Psoas muscle (tissue), 8 donors: Measurements from ENCODE around the gene MYL3. TPM values are rescaled to one million over a fixed set of nuclear protein-coding genes. Genes with fewer than 3 reads are reported as not detected.
"Not testable (repeated sequence)": the region's sequence is repeated elsewhere in the genome, so short reads cannot be mapped to it uniquely, and the experiment has no call there.

Experiments
- ATAC-seq, 4 donors: fragments of 200-7000 bp; cut with Tn5 transposase; one replicate each; pipeline ENCODE4 v1.9.1; 2020; ENCODE audit warnings: moderate library complexity in 3 of 4, mild to moderate bottlenecking in 2 of 4
- DNase-seq, 2 donors: peaks; one replicate each; pipeline ENCODE4 v3.0.0-alpha.2; 2020
- H3K27ac ChIP-seq: fragments of 200-600 bp; one replicate; pipeline ENCODE4 v1.8.0; 2022
- H3K27me3 ChIP-seq, 3 donors: fragments of 200-600 bp in 1 of 3; one replicate each; pipeline versions ENCODE4 v1.6.1 to v1.8.0; 2013 to 2022; ENCODE audit warnings: low read length in 2 of 3, mild to moderate bottlenecking in 2 of 3, moderate library complexity in 1 of 3; ENCODE audit not compliant: insufficient read depth in 3 of 3
- H3K36me3 ChIP-seq, 2 donors: fragments of 200-600 bp in 1 of 2; one replicate each; pipeline versions ENCODE4 v1.6.1 to v1.8.0; 2013 to 2022; ENCODE audit warnings: low read depth in 1 of 2, mild to moderate bottlenecking in 1 of 2, moderate library complexity in 1 of 2; ENCODE audit not compliant: insufficient read depth in 1 of 2
- H3K4me1 ChIP-seq: fragments of 200-600 bp; one replicate; pipeline ENCODE4 v1.8.0; 2022
- H3K4me3 ChIP-seq: fragments of 200-600 bp; one replicate; pipeline ENCODE4 v1.8.0; 2022; ENCODE audit warnings: mild to moderate bottlenecking
- H3K9me3 ChIP-seq: fragments of 200-600 bp; one replicate; pipeline ENCODE4 v1.8.0; 2022
- WGBS, 3 donors: extraction: QIAGEN DNeasy Blood & Tissue Kit; methylation state at CpG; one replicate each; pipeline versions ENCODE4 v1.1.6 to v1.1.7; 2013; 5-methylcytosine and 5-hydroxymethylcytosine counted together
- intact Hi-C, 2 donors: fragments of 100-400 bp; cut with DNase I; formaldehyde crosslinking; loops; one replicate each; pipeline versions ENCODE4 v1.11.0 to v1.14.2; 2022
- polyA plus RNA-seq, 3 donors: library from polyadenylated mRNA; stranded (reverse); fragments of 200-250 nt; gene quantifications; one replicate each; pipeline ENCODE4 v1.2.3, GENCODE V29; 2013
- total RNA-seq, 4 donors: library from RNA; stranded (reverse); fragmentation: NEBNext Ultra II Directional in 2 of 4; extraction: Animal tissue kit (Norgen Biotek cat#: 25700) in 2 of 4; gene quantifications; one replicate each; pipeline versions ENCODE4 v1.2.1 to v1.2.4, GENCODE V29; 2021 to 2023
- TF ChIP-seq, protein P1 (sequence below): fragments of 200-600 bp; IDR thresholded peaks from one replicate; pipeline ENCODE4 v1.8.0; 2022; ENCODE audit warnings: antibody characterized with exemption
- donor health status: healthy with polysubstance abuse.
- donor health status: DM: no; HTN: no; CAD: no; lungs with moderate emphysema.
- donor health status: Bipolar disorder and iron deficiency.
- donor health status: healthy.
- donor health status: DM: yes; HTN: yes; CAD: no.
- donor health status: DM: no; HTN: no; CAD: no.
- donor health status: DM: no; HTN: no; CAD: no.
- donor health status: DM: yes; HTN: yes; CAD: no.

The MYL3 gene
- total and polyA plus RNA-seq, 7 donors, result 395 to 3,091 (median 1,482) TPM

DNA sequence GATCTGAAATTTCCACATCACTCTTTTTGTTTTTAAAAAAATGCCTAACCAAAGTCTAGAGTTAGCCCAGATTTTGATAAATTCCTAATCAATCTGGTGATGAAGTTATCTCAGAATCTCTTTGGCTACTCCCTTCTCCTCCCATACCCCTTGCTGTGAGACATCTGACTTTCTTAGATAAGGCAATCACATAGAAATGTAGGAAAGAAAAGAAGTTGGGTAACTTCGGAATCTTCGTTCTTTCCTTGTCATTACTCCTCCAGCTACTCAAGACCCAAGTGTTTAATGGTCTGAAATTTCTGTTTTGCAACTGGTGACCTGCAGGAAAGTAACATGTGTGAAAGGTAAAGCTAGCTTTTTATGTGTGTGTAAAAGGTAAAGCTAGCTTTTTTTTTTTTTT lies 37.8 kb downstream of the MYL3 start:
- WGBS, 3 donors, result 93 to 94% (median 94%) methylated on average over 2 of the region's 2 CpGs
- H3K9me3 ChIP-seq, result no peaks in the 10 kb centered on the region
- ATAC-seq (no peak), DNase-seq (no peak)
- TF ChIP-seq, protein P1, sequence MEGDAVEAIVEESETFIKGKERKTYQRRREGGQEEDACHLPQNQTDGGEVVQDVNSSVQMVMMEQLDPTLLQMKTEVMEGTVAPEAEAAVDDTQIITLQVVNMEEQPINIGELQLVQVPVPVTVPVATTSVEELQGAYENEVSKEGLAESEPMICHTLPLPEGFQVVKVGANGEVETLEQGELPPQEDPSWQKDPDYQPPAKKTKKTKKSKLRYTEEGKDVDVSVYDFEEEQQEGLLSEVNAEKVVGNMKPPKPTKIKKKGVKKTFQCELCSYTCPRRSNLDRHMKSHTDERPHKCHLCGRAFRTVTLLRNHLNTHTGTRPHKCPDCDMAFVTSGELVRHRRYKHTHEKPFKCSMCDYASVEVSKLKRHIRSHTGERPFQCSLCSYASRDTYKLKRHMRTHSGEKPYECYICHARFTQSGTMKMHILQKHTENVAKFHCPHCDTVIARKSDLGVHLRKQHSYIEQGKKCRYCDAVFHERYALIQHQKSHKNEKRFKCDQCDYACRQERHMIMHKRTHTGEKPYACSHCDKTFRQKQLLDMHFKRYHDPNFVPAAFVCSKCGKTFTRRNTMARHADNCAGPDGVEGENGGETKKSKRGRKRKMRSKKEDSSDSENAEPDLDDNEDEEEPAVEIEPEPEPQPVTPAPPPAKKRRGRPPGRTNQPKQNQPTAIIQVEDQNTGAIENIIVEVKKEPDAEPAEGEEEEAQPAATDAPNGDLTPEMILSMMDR, result no peak
- H3K36me3 ChIP-seq, result peaks cover 0 to 12% of the 10 kb centered on the region in 2 donors
- no peak overlapping the region for H3K4me3 ChIP-seq
- intact Hi-C loops, result no loop called here
- no peak overlapping the region for H3K27ac ChIP-seq
- no peaks in the 10 kb centered on the region for H3K27me3 ChIP-seq
- no peaks in the 10 kb centered on the region for H3K4me1 ChIP-seq

DNA sequence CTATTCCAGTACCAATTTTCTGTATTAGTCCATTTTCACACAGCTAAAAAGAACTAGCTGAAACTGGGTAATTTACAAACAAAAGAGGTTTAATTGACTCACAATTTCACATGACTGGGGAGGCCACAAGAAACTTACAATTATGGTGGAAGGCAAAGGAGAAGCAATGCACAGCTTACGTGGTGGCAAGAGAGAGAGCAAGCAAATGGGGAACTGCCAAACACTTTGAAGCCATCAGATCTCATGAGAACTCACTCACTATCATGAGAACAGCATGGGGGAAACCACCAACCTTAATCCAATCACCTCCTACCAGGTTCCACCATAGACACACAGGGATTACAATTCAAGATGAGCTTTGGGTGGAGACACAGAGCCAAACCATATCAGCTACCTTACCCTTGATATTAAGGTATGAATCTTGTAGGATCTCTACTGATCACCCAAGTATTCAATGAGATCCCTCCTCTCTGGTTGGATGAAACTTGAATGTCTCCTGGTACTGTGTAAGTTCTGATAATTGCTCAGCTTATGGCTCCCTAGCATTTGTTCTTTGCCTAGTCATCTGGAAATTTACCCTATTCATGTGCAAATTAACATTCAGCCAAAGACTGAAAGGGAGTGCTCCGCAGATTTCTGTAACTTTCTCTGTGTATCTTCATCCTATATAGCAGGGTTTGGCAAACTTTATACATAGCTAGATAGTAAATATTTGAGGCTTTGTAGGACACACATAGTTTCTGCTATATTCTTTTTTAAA lies 38.9 kb downstream of the MYL3 start:
- DNase-seq (no peak), ATAC-seq (no peak)
- Histone ChIP-seq H3K36me3 (peaks cover 0 to 12% of the 10 kb centered on the region in 2 donors), H3K4me1 (no peaks in the 10 kb centered on the region), H3K27ac (no peak overlapping the region), H3K9me3 (no peaks in the 10 kb centered on the region), H3K4me3 (no peak overlapping the region), H3K27me3 (no peaks in the 10 kb centered on the region)
- WGBS, 3 donors, result 81 to 92% (median 85%) methylated on average over 2 of the region's 2 CpGs
- intact Hi-C loops, result no loop called here
- TF ChIP-seq, protein P1, result no peak

DNA sequence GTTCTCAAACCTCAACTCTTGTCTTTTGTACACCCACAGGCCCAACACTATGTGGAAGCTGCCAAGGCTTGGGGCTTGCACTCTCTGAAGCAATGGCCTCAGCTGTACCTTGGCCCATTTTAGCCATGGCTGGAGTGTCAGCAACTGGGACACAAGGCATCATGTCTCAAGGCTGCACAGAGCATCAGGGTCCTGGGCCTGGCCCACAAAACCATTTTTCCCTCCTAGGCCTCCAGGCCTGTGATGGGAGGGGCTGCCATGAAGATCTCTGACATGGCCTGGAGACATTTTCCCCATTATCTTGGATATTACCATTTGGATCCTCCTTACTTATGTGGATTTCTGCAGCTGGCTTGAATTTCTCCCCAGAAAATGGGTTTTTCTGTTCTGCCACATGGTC lies 39.9 kb downstream of the MYL3 start:
- H3K9me3 ChIP-seq, DNase-seq, H3K36me3 ChIP-seq, H3K4me3 ChIP-seq, H3K4me1 ChIP-seq, H3K27ac ChIP-seq, intact Hi-C loops, H3K27me3 ChIP-seq: not testable (repeated sequence)
- peak in 1 of 4 donors; percentile 18 for ATAC-seq

DNA sequence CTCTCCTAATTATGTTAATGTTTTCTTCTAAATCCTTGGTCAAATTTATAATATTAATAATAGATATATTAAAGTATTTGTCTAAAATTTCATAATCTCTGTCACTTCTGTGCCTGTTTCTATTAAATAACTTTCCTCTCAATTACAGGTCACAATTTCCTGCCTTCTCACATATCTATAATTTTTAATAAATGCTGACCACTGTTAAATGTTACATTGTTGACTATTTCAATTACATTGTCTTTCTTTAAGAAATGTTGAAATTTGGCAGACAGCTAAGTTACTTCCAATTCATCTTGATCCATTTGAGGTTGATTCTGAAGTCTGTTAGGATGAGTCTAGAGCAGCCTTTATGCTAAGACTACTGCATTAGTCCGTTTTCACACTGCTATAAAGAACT lies 41.7 kb downstream of the MYL3 start:
- Histone ChIP-seq H3K9me3 (no peaks in the 10 kb centered on the region), H3K4me1 (no peaks in the 10 kb centered on the region), H3K4me3 (no peak overlapping the region), H3K27me3 (no peaks in the 10 kb centered on the region), H3K36me3 (peaks cover 0 to 6% of the 10 kb centered on the region in 2 donors), H3K27ac (no peak overlapping the region)
- TF ChIP-seq, protein P1, result no peak
- intact Hi-C loops, result no loop called here
- no peak for DNase-seq
- ATAC-seq, result no peak
- WGBS, 3 donors, result 80 to 93% (median 85%) methylated on average over 1 of the region's 1 CpG

DNA sequence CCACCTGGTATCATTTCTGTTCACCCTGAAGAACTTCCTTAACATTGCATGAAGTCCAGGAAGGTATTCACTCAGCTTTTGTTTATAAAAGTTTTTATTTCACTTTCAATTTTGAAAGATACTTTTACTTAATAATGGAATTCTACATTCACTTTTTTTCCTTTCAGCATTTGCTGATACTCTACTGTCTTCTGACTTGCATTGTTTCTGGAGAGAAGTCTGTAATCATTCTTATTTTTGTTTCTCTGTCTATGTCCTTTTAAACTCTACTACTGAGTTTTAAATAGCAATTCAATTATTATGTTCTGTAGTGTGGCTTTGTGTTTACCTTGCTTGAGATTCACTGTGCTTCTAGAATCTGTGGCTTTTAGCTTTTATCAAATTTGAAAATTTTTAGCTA lies 42.4 kb downstream of the MYL3 start:
- intact Hi-C loops, result no loop called here
- ATAC-seq, result no peak
- Histone ChIP-seq H3K4me1 (no peaks in the 10 kb centered on the region), H3K36me3 (peaks cover 0 to 6% of the 10 kb centered on the region in 2 donors), H3K4me3 (no peak overlapping the region), H3K27ac (no peak overlapping the region), H3K9me3 (no peaks in the 10 kb centered on the region), H3K27me3 (no peaks in the 10 kb centered on the region)
- TF ChIP-seq, protein P1, result no peak
- DNase-seq, result no peak
